ENCODE data around the gene MYH6.
"Not testable (repeated sequence)": the region's sequence is repeated elsewhere in the genome, so short reads cannot be mapped to it uniquely, and the experiment has no call there.

Gene MYH6

GRCh38 chr14:23396781-23397407, 11.2 kb downstream of the MYH6 start:
- TF ChIP-seq CTCF (IDR thresholded peaks at IDR 0.05; ENCODE audit: extremely low read depth, missing control alignments), result no peak
- no peak for DNase-seq (ENCODE audit: low spot score)

- no peak for DNase-seq (ENCODE audit: low spot score)
- no peak for TF ChIP-seq CTCF (IDR thresholded peaks at IDR 0.05; ENCODE audit: extremely low read depth, missing control alignments)
Observed at GRCh38 chr14:23396126-23396525, 11.9 kb downstream of the MYH6 start.

GRCh38 chr14:23392613-23393012, 15.5 kb downstream of the MYH6 start:
- DNase-seq (ENCODE audit: low spot score), result no peak
- TF ChIP-seq CTCF (IDR thresholded peaks at IDR 0.05; ENCODE audit: extremely low read depth, missing control alignments), result no peak

- not testable (repeated sequence) for DNase-seq (ENCODE audit: low spot score)
Observed at GRCh38 chr14:23389871-23390270, 18.2 kb downstream of the MYH6 start.

- TF ChIP-seq CTCF (IDR thresholded peaks at IDR 0.05; ENCODE audit: extremely low read depth, missing control alignments), result no peak
- DNase-seq (ENCODE audit: low spot score), result no peak
Observed at GRCh38 chr14:23389396-23389795, 18.7 kb downstream of the MYH6 start.

- TF ChIP-seq CTCF (IDR thresholded peaks at IDR 0.05; ENCODE audit: extremely low read depth, missing control alignments), result no peak
- DNase-seq (ENCODE audit: low spot score), result no peak
Observed at GRCh38 chr14:23388996-23389395, 19.1 kb downstream of the MYH6 start.

- DNase-seq (ENCODE audit: low spot score), result no peak
- TF ChIP-seq CTCF (IDR thresholded peaks at IDR 0.05; ENCODE audit: extremely low read depth, missing control alignments), result no peak
Observed at GRCh38 chr14:23387916-23388882, 19.9 kb downstream of the MYH6 start.
